H9 (cell line): Measurements from ENCODE around the gene LGALS3. TPM values are rescaled to one million over a fixed set of nuclear protein-coding genes. Genes with fewer than 3 reads are reported as not detected.

Experiments used
- DNase-seq: peaks from one replicate; pipeline ENCODE4 v3.0.0-alpha.2; 2017
- H2AFZ ChIP-seq: one replicate; pipeline ENCODE4 v1.6.1; 2013; ENCODE audit warnings: mild to moderate bottlenecking, low read length, control low read depth, moderate library complexity
- H2AK5ac ChIP-seq: 2 replicates; pipeline ENCODE4 v1.6.1; 2013; ENCODE audit warnings: low read length, control low read depth, mixed read lengths; ENCODE audit not compliant: insufficient read length
- H2BK120ac ChIP-seq: one replicate; pipeline ENCODE4 v1.6.1; 2013; ENCODE audit warnings: low read depth, mild to moderate bottlenecking, low read length, control low read depth, inconsistent platforms; ENCODE audit not compliant: poor library complexity, severe bottlenecking
- H2BK12ac ChIP-seq: 2 replicates; pipeline ENCODE4 v1.6.1; 2013; ENCODE audit warnings: low read length, control low read depth, mixed read lengths, low read depth; ENCODE audit not compliant: insufficient read length
- H2BK15ac ChIP-seq: 2 replicates; pipeline ENCODE4 v1.6.1; 2013; ENCODE audit warnings: low read depth, low read length, control low read depth
- H2BK20ac ChIP-seq: one replicate; pipeline ENCODE4 v1.6.1; 2013; ENCODE audit warnings: low read depth, mild to moderate bottlenecking, low read length, control low read depth, inconsistent platforms; ENCODE audit not compliant: poor library complexity, severe bottlenecking
- H2BK5ac ChIP-seq: 2 replicates; pipeline ENCODE4 v1.6.1; 2013; ENCODE audit warnings: low read length, control low read depth, mixed read lengths; ENCODE audit not compliant: insufficient read length
- H3K14ac ChIP-seq: 2 replicates; pipeline ENCODE4 v1.6.1; 2013; ENCODE audit warnings: low read length, control low read depth; ENCODE audit not compliant: insufficient read depth
- H3K18ac ChIP-seq: 2 replicates; pipeline ENCODE4 v1.6.1; 2013; ENCODE audit warnings: low read depth, mild to moderate bottlenecking, mixed read lengths, low read length, control low read depth; ENCODE audit not compliant: insufficient read length
- H3K23ac ChIP-seq: 2 replicates; pipeline ENCODE4 v1.6.1; 2013; ENCODE audit warnings: low read length, control low read depth, mixed read lengths, low read depth; ENCODE audit not compliant: insufficient read length
- H3K23me2 ChIP-seq: 2 replicates; pipeline ENCODE4 v1.6.1; 2013; ENCODE audit warnings: low read depth, mild to moderate bottlenecking, mixed read lengths, low read length, control low read depth; ENCODE audit not compliant: insufficient read length, poor library complexity, severe bottlenecking
- H3K27ac ChIP-seq: 2 replicates; pipeline ENCODE4 v1.5.1; 2013; ENCODE audit warnings: low read length, control low read depth, mixed read lengths, low read depth; ENCODE audit not compliant: insufficient read length
- H3K27me3 ChIP-seq: 2 replicates; pipeline ENCODE4 v1.6.1; 2013; ENCODE audit warnings: low read length, control low read depth, inconsistent platforms; ENCODE audit not compliant: insufficient read depth
- H3K4ac ChIP-seq: 2 replicates; pipeline ENCODE4 v1.6.1; 2013; ENCODE audit warnings: low read depth, mild to moderate bottlenecking, control low read depth, inconsistent platforms, low read length, moderate library complexity
- H3K4me1 ChIP-seq: 2 replicates; pipeline ENCODE4 v1.6.1; 2013; ENCODE audit warnings: low read length, control low read depth, inconsistent platforms; ENCODE audit not compliant: insufficient read depth
- H3K4me2 ChIP-seq: 2 replicates; pipeline ENCODE4 v1.6.1; 2013; ENCODE audit warnings: low read length, control low read depth, mixed read lengths; ENCODE audit not compliant: insufficient read length, insufficient read depth
- H3K56ac ChIP-seq: 2 replicates; pipeline ENCODE4 v1.6.1; 2013; ENCODE audit warnings: low read depth, mild to moderate bottlenecking, mixed read lengths, low read length, control low read depth; ENCODE audit not compliant: insufficient read length
- H3K79me1 ChIP-seq: 2 replicates; pipeline ENCODE4 v1.6.1; 2013; ENCODE audit warnings: low read depth, mild to moderate bottlenecking, moderate library complexity, low read length, control low read depth, inconsistent platforms; ENCODE audit not compliant: insufficient read depth, poor library complexity, severe bottlenecking
- H3K79me2 ChIP-seq: 2 replicates; pipeline ENCODE4 v1.6.1; 2013; ENCODE audit warnings: low read length, control low read depth, inconsistent platforms; ENCODE audit not compliant: insufficient read depth
- H3K9ac ChIP-seq: 2 replicates; pipeline ENCODE4 v1.6.1; 2013; ENCODE audit warnings: low read length, control low read depth, mixed read lengths; ENCODE audit not compliant: insufficient read length; ENCODE audit errors: extremely low read depth
- H3K9me3 ChIP-seq: one replicate; pipeline ENCODE4 v1.6.1; 2013; ENCODE audit warnings: low read depth, low read length, inconsistent platforms; ENCODE audit not compliant: control insufficient read depth
- H3T11ph ChIP-seq: one replicate; pipeline ENCODE4 v1.6.1; 2013; ENCODE audit warnings: mild to moderate bottlenecking, low read length, control low read depth, inconsistent platforms
- H4K20me1 ChIP-seq: one replicate; pipeline ENCODE4 v1.6.1; 2013; ENCODE audit not compliant: control insufficient read depth, insufficient read length, insufficient read depth
- H4K5ac ChIP-seq: 2 replicates; pipeline ENCODE4 v1.6.1; 2013; ENCODE audit warnings: low read depth, mild to moderate bottlenecking, mixed read lengths, low read length, control low read depth; ENCODE audit not compliant: insufficient read length
- H4K8ac ChIP-seq: replicated peaks from 2 replicates; pipeline ENCODE4 v1.6.1; 2013; ENCODE audit warnings: low read length, control low read depth, mixed read lengths, low read depth; ENCODE audit not compliant: insufficient read length
- H4K91ac ChIP-seq: 2 replicates; pipeline ENCODE4 v1.6.1; 2013; ENCODE audit warnings: low read depth, mild to moderate bottlenecking, moderate library complexity, mixed read lengths, low read length, control low read depth; ENCODE audit not compliant: insufficient read length
- H3K27ac Mint-ChIP-seq, 3 experiments: 2 replicates in 2 of 3; 3 replicates in 1 of 3; pipeline ENCODE4 v1.8.0; 2020 to 2021; ENCODE audit warnings: mixed read lengths in 3 of 3, mild to moderate bottlenecking in 1 of 3, moderate library complexity in 1 of 3
- H3K27me3 Mint-ChIP-seq: 2 replicates; pipeline ENCODE4 v1.8.0; 2021; ENCODE audit warnings: low read depth, mild to moderate bottlenecking, moderate library complexity, mixed read lengths
- H3K36me3 Mint-ChIP-seq, 3 experiments: 2 replicates in 2 of 3; 3 replicates in 1 of 3; pipeline ENCODE4 v1.8.0; 2020 to 2021; ENCODE audit warnings: low read depth in 3 of 3, mixed read lengths in 3 of 3; ENCODE audit not compliant: insufficient read depth in 1 of 3
- H3K4me1 Mint-ChIP-seq, 2 experiments: 2 replicates each; pipeline ENCODE4 v1.8.0; 2020; ENCODE audit warnings: mixed read lengths in 2 of 2
- H3K4me3 Mint-ChIP-seq, 2 experiments: 2 replicates in 1 of 2; 3 replicates in 1 of 2; pipeline ENCODE4 v1.8.0; 2020 to 2021; ENCODE audit warnings: mild to moderate bottlenecking in 2 of 2, mixed read lengths in 2 of 2, moderate library complexity in 1 of 2
- H3K9me3 Mint-ChIP-seq, 2 experiments: 2 replicates in 1 of 2; 3 replicates in 1 of 2; pipeline ENCODE4 v1.8.0; 2020; ENCODE audit warnings: mild to moderate bottlenecking in 2 of 2, mixed read lengths in 2 of 2, moderate library complexity in 1 of 2
- CTCF ChIP-seq: fragments of 200-600 bp; sonication (generic); conservative IDR thresholded peaks from 3 replicates; pipeline ENCODE4 v1.8.0; 2021; ENCODE audit warnings: antibody characterized with exemption, mild to moderate bottlenecking
- WGBS: extraction: QIAGEN DNeasy Blood & Tissue Kit; methylation state at CpG from one replicate; pipeline ENCODE4 v1.1.7; 2013; ENCODE audit warnings: missing lambda C conversion rate, low lambda C conversion rate, mixed read lengths; ENCODE audit not compliant: insufficient read length; ENCODE audit errors: extremely low coverage; 5-methylcytosine and 5-hydroxymethylcytosine counted together
- total RNA-seq: library from RNA; stranded (reverse); gene quantifications from 2 replicates; pipeline ENCODE4 v1.2.1, GENCODE V29; 2021

The LGALS3 gene
- total RNA-seq, 1 experiment from 2014 or later, result 4.0 TPM

GRCh38 chr14:55170526-55170925, 41.5 kb downstream of the LGALS3 start:
- H3K18ac ChIP-seq, result no peak overlapping the region
- H3K27ac ChIP-seq, result no peak overlapping the region
- H3K79me1 ChIP-seq, result no peaks in the 10 kb centered on the region
- Mint-ChIP-seq H3K27me3 (no peaks in the 10 kb centered on the region), H3K4me3 (no peak overlapping the region), H3K36me3 (peaks cover 32 to 74% (median 71%) of the 10 kb centered on the region in 3 experiments; a peak in 6 of 7 replicates), H3K9me3 (no peaks in the 10 kb centered on the region), H3K27ac (no peak overlapping the region), H3K4me1 (no peaks in the 10 kb centered on the region)
- H3K79me2 ChIP-seq, result no peaks in the 10 kb centered on the region
- no peak overlapping the region for H2AFZ ChIP-seq
- H4K5ac ChIP-seq, result no peak overlapping the region
- no CpG with 5 or more reads among the region's 2 CpGs for WGBS
- no peak overlapping the region for H3T11ph ChIP-seq
- H2BK15ac ChIP-seq, result no peak overlapping the region
- DNase-seq, result no peak
- no peak overlapping the region for H3K4ac ChIP-seq
- H3K9me3 ChIP-seq, result no peaks in the 10 kb centered on the region
- no peak overlapping the region for H3K9ac ChIP-seq
- H3K4me1 ChIP-seq, result no peaks in the 10 kb centered on the region
- no peak overlapping the region for H2BK12ac ChIP-seq
- H2BK20ac ChIP-seq, result no peak overlapping the region
- H3K4me2 ChIP-seq, result no peak overlapping the region
- H3K27me3 ChIP-seq, result no peaks in the 10 kb centered on the region
- H3K23ac ChIP-seq, result no peak overlapping the region
- no peaks in the 10 kb centered on the region for H4K20me1 ChIP-seq
- H2BK120ac ChIP-seq, result no peak overlapping the region
- H3K23me2 ChIP-seq, result no peaks in the 10 kb centered on the region
- no peak overlapping the region for H3K56ac ChIP-seq
- H2BK5ac ChIP-seq, result no peak overlapping the region
- H4K91ac ChIP-seq, result no peak overlapping the region
- H2AK5ac ChIP-seq, result no peak overlapping the region
- no peak overlapping the region for H3K14ac ChIP-seq
- H4K8ac ChIP-seq, result no peak overlapping the region
- no peak for TF ChIP-seq CTCF
